Activated CD4-positive, alpha-beta T cell treated with anti-CD3 and anti-CD28 coated beads, Interleukin-10, Interleukin-2, amounts not matched to agents 100 ng/mL and 50 ng/mL, durations not matched to agents 16 hours and 8 hours (primary cell): ENCODE results near the gene CCNC.

Source experiments
- DNase-seq: peaks from one replicate; pipeline ENCODE4 v3.0.0-alpha.2; 2020

CCNC gene

DNA sequence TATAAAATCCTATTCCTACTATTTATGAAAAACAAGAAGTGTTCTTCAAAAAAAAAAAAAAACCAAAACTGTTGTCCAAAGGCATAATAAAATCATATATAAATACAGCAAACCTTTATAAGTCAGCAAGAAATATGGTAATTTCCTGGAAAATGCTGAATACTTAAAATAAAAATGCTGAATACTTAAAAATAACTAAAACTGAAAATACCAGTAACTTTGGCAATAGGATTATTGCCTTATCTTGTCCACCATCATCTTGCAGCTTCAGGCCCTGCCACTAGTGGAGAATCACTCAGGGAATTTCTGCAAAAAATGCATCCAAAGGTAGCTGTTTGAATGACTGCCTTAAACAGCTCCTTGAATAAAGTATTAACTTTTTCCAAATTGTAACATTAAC, 24.5 kb downstream of the CCNC start:
- no peak for DNase-seq

DNA sequence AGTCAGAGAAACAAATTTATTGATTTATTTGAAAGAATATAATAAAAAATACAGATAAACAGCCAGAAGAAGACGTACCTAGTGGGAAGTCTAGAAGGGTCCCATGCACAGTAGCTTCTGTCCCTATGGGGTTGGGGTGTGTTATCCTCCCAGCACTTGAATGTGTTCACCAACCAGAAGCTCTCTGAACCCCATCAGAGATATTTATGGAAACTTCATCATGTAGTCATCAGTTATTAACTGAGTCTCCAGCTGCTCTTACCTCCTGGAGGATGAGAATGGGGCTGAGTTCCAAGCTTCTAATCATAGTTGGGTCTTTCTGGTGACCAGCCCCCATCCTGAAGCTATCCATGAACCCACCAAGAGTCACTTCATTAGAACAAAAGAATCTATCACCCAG, 37.8 kb downstream of the CCNC start:
- DNase-seq, result no peak

DNA sequence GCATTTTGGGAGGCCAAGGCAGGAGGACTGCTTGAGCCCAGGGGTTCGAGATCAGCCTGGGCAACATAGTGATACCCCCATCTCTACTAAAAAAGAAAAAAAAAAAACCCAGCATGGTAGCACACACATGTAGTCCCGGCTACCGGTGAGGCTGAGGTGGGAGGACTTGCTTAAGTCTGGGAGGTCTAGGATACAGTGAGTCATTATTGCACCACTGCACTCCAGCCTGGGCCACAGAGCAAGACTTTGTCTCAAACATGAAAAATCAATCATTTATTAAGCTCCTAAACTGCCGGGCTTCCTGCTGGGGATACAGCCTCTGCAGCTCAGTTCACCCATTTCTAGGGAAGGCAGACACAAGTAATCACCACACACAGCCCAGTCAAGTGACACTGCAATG, 45.9 kb downstream of the CCNC start:
- DNase-seq, result no peak

DNA sequence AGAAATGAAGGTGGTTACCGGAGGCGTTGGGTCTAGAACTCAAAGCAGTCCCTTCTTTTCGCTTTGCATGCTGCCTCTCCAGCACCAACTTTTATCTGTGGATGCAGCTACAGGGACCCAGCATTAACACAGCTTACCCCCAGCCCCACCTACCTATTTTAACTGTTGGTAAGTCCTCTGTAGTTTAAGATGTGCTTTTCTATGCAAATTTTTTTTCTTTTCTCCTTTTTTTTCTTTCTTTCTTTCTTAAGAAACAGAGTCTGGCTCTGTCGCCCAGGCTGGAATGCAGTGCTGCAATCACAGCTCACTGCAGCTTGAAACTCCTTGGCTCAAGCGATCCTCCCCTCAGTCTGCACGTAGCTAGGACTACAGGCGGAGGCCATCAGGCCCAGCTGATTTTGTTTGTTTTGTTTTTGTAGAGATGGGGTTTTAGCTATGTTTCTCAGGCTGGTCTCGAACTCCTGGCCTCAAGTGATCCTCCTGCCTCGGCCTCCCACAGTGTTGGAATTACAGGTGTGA, 46.8 kb downstream of the CCNC start:
- DNase-seq, result no peak

DNA sequence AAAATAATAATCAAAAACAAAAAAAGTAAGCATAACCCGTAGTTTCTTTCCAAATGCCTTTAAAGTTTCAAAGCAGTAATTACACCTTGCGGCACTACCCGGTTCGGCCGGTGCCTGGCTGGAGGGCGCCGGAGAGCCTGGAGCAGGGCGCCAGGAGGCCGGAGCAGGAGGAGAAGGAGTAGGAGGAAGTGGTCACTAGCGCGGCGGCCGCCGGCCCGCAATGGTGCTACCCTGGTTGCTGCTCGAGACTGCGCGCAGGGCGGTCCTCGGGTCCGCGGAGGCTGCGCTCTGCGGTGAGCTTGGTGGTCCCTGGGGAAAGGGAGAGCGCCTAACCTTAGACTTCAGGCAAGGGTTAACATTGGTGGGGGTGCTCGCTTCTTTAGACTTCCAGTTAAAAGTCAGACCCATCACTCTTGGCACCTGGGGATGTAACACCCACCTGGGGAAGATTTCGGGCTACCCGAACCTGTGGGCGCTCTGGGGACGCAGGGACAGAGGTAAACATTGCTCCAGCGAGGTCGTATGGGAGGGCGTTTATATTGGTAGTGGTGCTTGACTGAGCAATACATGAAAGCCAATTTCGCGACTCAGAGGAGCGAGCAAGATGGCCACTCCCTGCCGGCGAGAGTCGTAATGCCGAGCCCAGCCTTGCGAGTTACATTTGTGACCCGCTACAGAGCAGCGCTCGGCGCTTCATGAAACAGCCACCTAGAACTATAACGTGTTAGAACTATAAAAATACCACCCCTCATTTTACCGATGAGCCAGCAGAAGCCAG, 47.4 kb downstream of the CCNC start:
- peak; percentile 90 for DNase-seq

DNA sequence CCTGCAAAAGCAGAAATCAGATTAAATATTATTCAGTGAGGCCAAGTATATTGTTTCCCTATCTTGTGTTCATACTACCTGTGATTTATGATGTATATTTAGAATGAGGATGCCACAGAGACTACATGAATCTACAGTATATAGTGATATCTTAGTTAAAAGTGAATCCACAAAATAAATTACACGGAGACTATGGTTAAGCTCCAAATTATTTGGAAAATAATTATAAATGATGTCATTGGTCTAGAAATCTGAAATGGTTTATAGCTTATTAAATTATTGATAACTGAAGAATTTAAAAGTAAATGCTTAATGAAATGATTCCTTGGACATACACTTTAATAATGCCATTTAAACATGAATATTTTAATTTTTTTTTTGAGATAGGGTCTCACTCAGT, 49.0 kb downstream of the CCNC start:
- no peak for DNase-seq

DNA sequence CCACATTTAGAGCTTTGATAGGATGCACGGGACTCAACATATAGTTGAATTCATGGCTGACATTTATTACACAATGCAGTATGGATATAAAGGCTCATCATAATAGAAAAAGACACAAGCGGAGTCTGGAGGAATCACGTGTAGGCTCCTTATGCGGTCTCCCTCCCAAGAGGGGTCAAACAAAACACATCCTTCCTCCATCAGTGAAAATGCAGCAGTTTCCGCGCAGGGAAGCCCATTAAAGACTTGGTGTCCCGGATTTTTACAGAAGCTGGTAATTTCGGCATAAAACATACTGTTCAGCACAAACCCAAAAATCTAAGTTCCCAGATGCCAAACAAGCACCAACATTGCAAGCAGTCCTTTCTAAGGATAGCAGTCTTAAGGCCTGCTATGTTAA, 54.4 kb downstream of the CCNC start:
- DNase-seq, result no peak

DNA sequence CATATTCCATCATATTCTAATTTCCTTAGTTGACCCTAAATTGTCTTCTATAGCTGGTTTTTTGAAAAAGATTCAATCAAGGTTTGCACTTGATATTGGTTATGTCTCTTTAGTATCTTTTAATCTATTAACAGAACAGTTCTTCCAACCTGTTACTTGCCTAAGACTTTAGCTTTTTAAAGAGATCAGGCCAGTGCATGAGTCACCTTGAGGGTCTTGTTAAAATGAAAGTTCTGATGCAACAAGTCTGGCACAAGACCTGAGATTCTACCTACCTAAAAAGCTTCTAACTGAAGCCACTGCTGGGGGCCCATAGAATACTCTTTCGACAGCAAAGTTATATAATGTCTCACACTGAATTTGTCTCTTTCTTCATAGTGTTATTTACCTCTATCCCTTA, 56.4 kb downstream of the CCNC start:
- peak; percentile 18 for DNase-seq

DNA sequence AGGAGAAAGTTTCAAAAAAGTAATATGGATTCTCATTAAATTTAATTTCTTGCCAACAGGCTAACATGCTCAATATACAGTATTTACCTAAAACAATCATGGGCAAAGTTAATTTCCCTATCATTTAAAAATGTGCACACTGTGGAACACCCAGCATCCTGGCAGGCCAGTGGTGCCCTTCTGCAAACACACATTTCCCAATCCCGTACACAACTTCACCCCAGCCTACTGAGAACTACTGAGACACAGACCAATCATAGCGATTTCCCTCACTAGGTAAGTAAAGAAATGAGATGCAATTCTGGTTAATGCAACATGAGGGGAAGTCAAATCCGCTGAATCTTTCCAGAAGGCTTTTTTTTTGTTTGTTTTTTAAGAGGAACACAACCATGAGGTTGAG, 60.8 kb downstream of the CCNC start:
- no peak for DNase-seq

DNA sequence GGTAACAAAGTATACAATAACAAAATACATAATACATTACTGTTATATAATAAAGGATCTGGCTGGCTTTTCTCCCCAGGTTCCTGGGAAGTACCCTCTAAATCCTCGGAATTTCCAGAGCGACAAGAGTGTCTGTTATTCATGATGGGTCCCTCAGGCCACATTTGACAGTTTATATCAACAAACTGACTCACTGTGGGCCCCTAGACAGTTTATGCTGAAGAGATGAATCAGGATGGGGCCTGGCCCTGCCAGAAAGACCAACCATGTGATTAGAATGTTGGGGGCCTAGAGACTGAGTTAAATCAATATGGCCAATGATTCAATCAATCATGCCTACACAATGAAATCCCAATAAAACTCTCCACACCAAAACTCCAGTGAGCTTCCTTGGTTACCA, 66.7 kb downstream of the CCNC start:
- no peak for DNase-seq

DNA sequence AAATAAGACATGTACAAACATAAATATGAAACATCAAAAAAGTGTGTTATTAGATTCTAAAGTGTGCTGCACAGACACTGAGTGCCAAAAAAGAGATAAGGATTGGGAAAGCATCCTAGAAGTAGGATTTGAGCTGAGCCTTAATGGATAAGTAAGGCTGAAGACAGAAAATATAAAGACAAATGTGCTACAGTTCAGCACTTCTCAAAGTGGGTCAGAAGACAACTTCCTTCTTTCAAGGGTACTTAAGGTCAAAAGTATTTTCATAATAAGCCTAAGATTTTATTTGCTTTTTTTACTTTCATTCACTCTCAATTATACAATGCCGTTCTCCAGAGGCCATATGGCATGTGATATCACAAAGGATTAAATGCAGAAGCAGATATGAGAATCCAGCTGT, 70.0 kb downstream of the CCNC start:
- DNase-seq, result no peak

DNA sequence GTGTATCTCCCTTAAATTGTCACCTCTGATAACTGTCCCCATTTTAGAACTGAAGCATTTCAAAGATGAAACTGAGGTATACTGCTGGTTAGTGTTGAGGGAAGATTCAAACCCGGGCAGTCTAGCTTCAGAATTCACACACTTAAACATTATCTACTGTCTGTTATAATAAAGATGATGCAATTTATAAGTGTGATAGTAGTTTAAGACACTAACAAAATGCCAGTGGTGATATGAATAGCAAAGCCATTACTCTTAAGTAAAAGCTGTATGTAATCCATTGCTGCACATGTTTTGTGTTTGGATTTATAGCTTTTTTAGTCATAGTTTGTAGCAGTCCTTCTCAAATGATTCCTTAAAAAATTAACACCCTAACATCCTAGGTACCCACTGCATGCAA, 73.0 kb downstream of the CCNC start:
- no peak for DNase-seq
